Body of pancreas (tissue), 4 donors: ENCODE data around the gene FYCO1. TPM values are rescaled to one million over a fixed set of nuclear protein-coding genes. Genes with fewer than 3 reads are reported as not detected.

Experiments used
- ATAC-seq: fragments of 150-250 bp; one replicate; pipeline ENCODE4 v1.9.1; 2016
- DNase-seq, 4 donors: peaks; one replicate each; pipeline ENCODE4 v3.0.0-alpha.2; 2019
- H3K27ac ChIP-seq, 4 donors: fragments of 200-600 bp; sonication (generic); 1 replicate in 3 of 4; 2 replicates in 1 of 4; pipeline versions ENCODE4 v1.5.1 to v1.6.1; 2016 to 2019; ENCODE audit warnings: mild to moderate bottlenecking in 1 of 4, mixed read lengths in 1 of 4, moderate library complexity in 1 of 4
- H3K27me3 ChIP-seq, 2 donors: fragments of 200-600 bp; sonication (generic); one replicate each; pipeline ENCODE4 v1.6.0; 2016; ENCODE audit warnings: mild to moderate bottlenecking in 1 of 2
- H3K36me3 ChIP-seq, 2 donors: fragments of 200-600 bp; sonication (generic); replicated peaks in 1 of 2; 2 replicates each; pipeline ENCODE4 v1.5.1; 2016; ENCODE audit warnings: low read depth in 2 of 2; ENCODE audit not compliant: insufficient read depth in 1 of 2
- H3K4me1 ChIP-seq: fragments of 200-600 bp; sonication (generic); one replicate; pipeline ENCODE4 v1.6.0; 2016
- H3K4me3 ChIP-seq, 2 donors: fragments of 200-600 bp; sonication (generic); 1 replicate in 1 of 2; 2 replicates in 1 of 2; pipeline ENCODE4 v1.5.1; 2016 to 2019
- H3K9me3 ChIP-seq, 3 donors: fragments of 200-600 bp; sonication (generic); 1 replicate in 2 of 3; 2 replicates in 1 of 3; pipeline ENCODE4 v1.5.1; 2016
- CTCF ChIP-seq, 7 experiments: fragments of 450-650 bp in 4 of 7; fragments of 200-600 bp in 3 of 7; sonication (generic) in 3 of 7; IDR thresholded peaks; one replicate each; pipeline ENCODE4 v1.5.1; 2016 to 2019; ENCODE audit warnings: antibody characterized with exemption in 7 of 7
- POLR2A ChIP-seq, 3 donors: fragments of 450-650 bp; IDR thresholded peaks; one replicate each; pipeline ENCODE4 v1.6.1; 2016; ENCODE audit warnings: antibody characterized with exemption in 3 of 3, mild to moderate bottlenecking in 2 of 3
- WGBS, 2 donors: methylation state at CpG; one replicate each; pipeline ENCODE4 v1.1.5; 2017; 5-methylcytosine and 5-hydroxymethylcytosine counted together
- intact Hi-C: fragments of 100-400 bp; cut with DNase I; formaldehyde crosslinking; loops from one replicate; pipeline ENCODE4 v1.15.1; 2023
- total RNA-seq, 2 donors: library from RNA; depleted of rRNA; stranded (reverse); fragments of >200 nt; gene quantifications; one replicate each; pipeline ENCODE4 v1.1.0, GENCODE V29; 2016

The FYCO1 gene
- total RNA-seq, 2 donors from 2014 or later = 20.0 to 25.4 TPM

GRCh38 chr3:45968149-45968548 is 27.5 kb downstream of the FYCO1 start:
- intact Hi-C loops = no loop called here
- no peaks in the 10 kb centered on the region for H3K9me3 ChIP-seq
- ATAC-seq (no peak), DNase-seq (no peak)
- H3K36me3 ChIP-seq = peaks cover 27 to 51% of the 10 kb centered on the region in 2 donors
- 79 to 89% methylated on average over 6 to 9 of the region's 9 CpGs for WGBS, 2 donors
- no peak overlapping the region for H3K4me3 ChIP-seq
- TF ChIP-seq POLR2A (IDR thresholded peaks at IDR 0.05) = no peak
- no peak for TF ChIP-seq CTCF (IDR thresholded peaks at IDR 0.05)
- no peak overlapping the region for H3K27ac ChIP-seq
- H3K27me3 ChIP-seq = no peaks in the 10 kb centered on the region
- H3K4me1 ChIP-seq = no peaks in the 10 kb centered on the region

GRCh38 chr3:45967724-45968123 is 27.9 kb downstream of the FYCO1 start:
- H3K27me3 ChIP-seq = no peaks in the 10 kb centered on the region
- ATAC-seq (no peak), DNase-seq (no peak)
- no peak overlapping the region for H3K27ac ChIP-seq
- H3K4me1 ChIP-seq = no peaks in the 10 kb centered on the region
- WGBS, 2 donors = 67 to 77% methylated on average over 7 to 8 of the region's 8 CpGs
- TF ChIP-seq CTCF (IDR thresholded peaks at IDR 0.05) (no peak), POLR2A (IDR thresholded peaks at IDR 0.05) (no peak)
- intact Hi-C loops = no loop called here
- peaks cover 27 to 51% of the 10 kb centered on the region in 2 donors for H3K36me3 ChIP-seq
- no peak overlapping the region for H3K4me3 ChIP-seq
- H3K9me3 ChIP-seq = no peaks in the 10 kb centered on the region

- no peak overlapping the region for H3K4me3 ChIP-seq
- H3K27ac ChIP-seq = no peak overlapping the region
- no peaks in the 10 kb centered on the region for H3K4me1 ChIP-seq
- no peaks in the 10 kb centered on the region for H3K9me3 ChIP-seq
- 50 to 76% methylated on average over 2 to 16 of the region's 16 CpGs for WGBS, 2 donors
- DNase-seq (no peak), ATAC-seq (no peak)
- TF ChIP-seq CTCF (IDR thresholded peaks at IDR 0.05) (no peak), POLR2A (IDR thresholded peaks at IDR 0.05) (no peak)
- no peaks in the 10 kb centered on the region for H3K27me3 ChIP-seq
- H3K36me3 ChIP-seq = peaks cover 31 to 51% of the 10 kb centered on the region in 2 donors
- intact Hi-C loops = no loop called here
These were observed 28.5 kb downstream of the FYCO1 start for GRCh38 chr3:45966950-45967640.

GRCh38 chr3:45966371-45966791 is 29.2 kb downstream of the FYCO1 start:
- DNase-seq (no peak), ATAC-seq (no peak)
- H3K36me3 ChIP-seq = peaks cover 38 to 51% of the 10 kb centered on the region in 2 donors
- H3K27me3 ChIP-seq = no peaks in the 10 kb centered on the region
- WGBS, 2 donors = 90 to 93% methylated on average over 16 to 17 of the region's 17 CpGs
- no peak overlapping the region for H3K4me3 ChIP-seq
- H3K4me1 ChIP-seq = no peaks in the 10 kb centered on the region
- intact Hi-C loops = no loop called here
- H3K9me3 ChIP-seq = no peaks in the 10 kb centered on the region
- no peak for TF ChIP-seq CTCF (IDR thresholded peaks at IDR 0.05)
- no peak for TF ChIP-seq POLR2A (IDR thresholded peaks at IDR 0.05)
- no peak overlapping the region for H3K27ac ChIP-seq

- no peak overlapping the region for H3K4me3 ChIP-seq
- WGBS, 2 donors = 70 to 84% methylated on average over 4 of the region's 4 CpGs
- intact Hi-C loops = no loop called here
- H3K36me3 ChIP-seq = peaks cover 44 to 56% of the 10 kb centered on the region in 2 donors
- TF ChIP-seq CTCF (IDR thresholded peaks at IDR 0.05) = no peak
- no peak for TF ChIP-seq POLR2A (IDR thresholded peaks at IDR 0.05)
- no peaks in the 10 kb centered on the region for H3K27me3 ChIP-seq
- no peaks in the 10 kb centered on the region for H3K4me1 ChIP-seq
- H3K9me3 ChIP-seq = no peaks in the 10 kb centered on the region
- ATAC-seq = no peak
- DNase-seq = no peak
- H3K27ac ChIP-seq = no peak overlapping the region
These were observed 30.0 kb downstream of the FYCO1 start for GRCh38 chr3:45965653-45966052.
